ENCODE data around the gene ATG5.

The ATG5 gene

DNA sequence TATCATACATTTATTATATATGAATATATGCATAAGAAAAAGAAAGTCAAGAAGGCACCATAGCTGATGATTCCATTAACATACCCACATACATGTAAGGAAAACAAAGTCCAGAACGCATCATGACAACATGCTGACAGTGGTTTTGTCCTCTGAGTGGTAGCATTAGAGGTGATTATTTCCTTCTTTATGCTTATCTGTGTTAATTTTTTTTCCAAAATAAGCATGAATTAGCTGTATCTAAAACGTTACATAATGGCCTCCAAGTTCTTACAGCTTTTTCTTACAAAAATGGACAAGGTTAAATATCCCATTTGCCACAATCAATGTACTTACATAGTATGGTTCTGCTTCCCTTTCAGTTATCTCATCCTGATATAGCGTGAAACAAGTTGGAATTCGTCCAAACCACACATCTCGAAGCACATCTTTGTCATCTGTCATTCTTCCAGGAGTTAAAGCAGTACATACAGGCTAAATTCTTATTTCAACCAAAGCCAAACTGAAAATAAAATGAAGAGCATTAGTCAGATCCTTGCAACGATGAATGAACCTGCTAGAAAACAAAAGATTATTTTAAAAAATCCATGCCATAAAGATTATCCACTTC is 9.7 kb downstream of the ATG5 start:
- no peak for TF ChIP-seq CTCF (IDR thresholded peaks at IDR 0.05)
- DNase-seq (ENCODE audit: low spot score), result no peak
- Histone ChIP-seq H3K27ac (no peak overlapping the region), H3K4me3 (no peak overlapping the region)

GRCh38 chr6:106309766-106310373 is 15.7 kb downstream of the ATG5 start:
- no peak for TF ChIP-seq CTCF (IDR thresholded peaks at IDR 0.05)
- H3K4me3 ChIP-seq, result no peak overlapping the region
- H3K27ac ChIP-seq, result peak overlapping the region; percentile 11 to 22
- no peak for DNase-seq (ENCODE audit: low spot score)

GRCh38 chr6:106308985-106309384 is 16.6 kb downstream of the ATG5 start:
- TF ChIP-seq CTCF (IDR thresholded peaks at IDR 0.05), result no peak
- no peak overlapping the region for H3K4me3 ChIP-seq
- H3K27ac ChIP-seq, result no peak overlapping the region
- DNase-seq (ENCODE audit: low spot score), result no peak

- no peak overlapping the region for H3K27ac ChIP-seq
- no peak overlapping the region for H3K4me3 ChIP-seq
- no peak for TF ChIP-seq CTCF (IDR thresholded peaks at IDR 0.05)
- DNase-seq (ENCODE audit: low spot score), result no peak
Observed at GRCh38 chr6:106305740-106306139, 19.8 kb downstream of the ATG5 start.

DNA sequence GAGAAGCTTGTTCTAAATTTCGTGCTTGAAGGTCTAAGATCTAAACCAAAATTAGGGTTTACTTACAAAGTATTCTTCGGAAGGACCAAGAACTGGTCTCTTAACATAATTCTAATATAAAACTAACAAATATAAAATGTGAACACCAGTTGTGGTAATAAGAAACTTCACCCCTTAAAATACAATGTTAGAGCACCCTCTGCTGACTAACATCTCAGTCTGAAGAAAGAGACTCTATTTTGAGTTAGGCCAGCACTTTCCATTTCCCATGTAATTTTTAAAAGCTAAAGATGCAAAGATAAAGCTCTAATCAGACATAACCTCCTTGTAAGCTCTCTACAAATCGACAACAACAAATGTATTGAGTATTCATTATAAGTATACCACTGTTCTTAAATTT is 24.6 kb downstream of the ATG5 start:
- no peak for TF ChIP-seq CTCF (IDR thresholded peaks at IDR 0.05)
- no peak overlapping the region for H3K27ac ChIP-seq
- H3K4me3 ChIP-seq, result no peak overlapping the region
- no peak for DNase-seq (ENCODE audit: low spot score)

DNA sequence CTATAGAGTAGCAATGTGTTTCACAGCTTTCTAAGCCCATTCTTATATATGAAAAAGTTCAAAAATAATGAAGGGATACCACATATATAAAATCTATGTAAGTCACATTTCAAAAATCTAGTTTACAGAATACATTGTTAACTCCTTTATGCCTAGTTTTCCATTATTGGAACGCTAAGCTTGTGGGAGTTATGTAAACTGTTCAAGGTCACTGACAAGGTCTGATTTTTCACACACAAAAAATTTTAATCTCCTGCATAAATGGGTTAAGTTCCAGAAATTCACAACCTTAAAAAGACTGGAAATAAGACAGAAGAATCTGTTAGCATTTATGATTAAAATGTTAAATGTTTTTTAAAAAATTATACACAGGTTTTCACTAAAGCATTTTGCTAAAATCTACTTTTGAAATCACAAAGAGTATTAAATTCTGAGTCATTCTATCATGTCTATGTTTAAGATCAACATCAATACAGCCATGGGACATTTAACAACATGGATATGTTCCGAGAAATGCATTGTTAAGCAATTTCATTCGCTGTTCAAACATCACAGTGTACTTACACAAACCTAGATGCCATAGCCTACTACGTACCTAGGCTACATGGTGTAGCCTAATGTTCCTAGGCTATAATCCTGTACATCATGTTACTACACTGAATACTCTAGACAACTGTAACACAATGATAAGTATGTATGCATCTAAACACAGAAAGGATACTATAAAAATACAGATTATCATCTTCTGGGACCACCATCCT is 25.4 kb downstream of the ATG5 start:
- no peak overlapping the region for H3K4me3 ChIP-seq
- no peak for DNase-seq (ENCODE audit: low spot score)
- no peak overlapping the region for H3K27ac ChIP-seq
- TF ChIP-seq CTCF (IDR thresholded peaks at IDR 0.05), result no peak

DNA sequence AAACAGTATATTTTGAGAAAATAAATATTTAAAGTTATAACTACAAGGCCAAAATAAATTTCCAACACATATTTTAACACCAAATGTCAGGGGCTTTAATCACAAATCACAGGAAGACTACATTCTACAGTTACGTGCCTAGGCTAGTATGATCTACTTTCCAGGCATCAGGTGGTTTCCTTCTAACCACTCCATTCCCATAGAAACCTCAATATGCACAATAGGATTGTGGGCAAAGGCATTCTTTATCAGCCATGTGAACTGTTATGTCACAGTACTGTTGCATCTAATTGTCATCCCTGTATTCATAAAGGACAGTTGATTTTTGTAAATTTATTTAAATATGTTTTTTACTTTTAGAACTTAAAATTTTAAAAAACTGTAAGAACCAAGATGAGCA is 32.4 kb downstream of the ATG5 start:
- H3K4me3 ChIP-seq, result no peak overlapping the region
- H3K27ac ChIP-seq, result no peak overlapping the region
- TF ChIP-seq CTCF (IDR thresholded peaks at IDR 0.05), result no peak
- no peak for DNase-seq (ENCODE audit: low spot score)

All from coronary artery (tissue), 2 donors.